Measurements from ENCODE around the gene TNIP2. TPM values are rescaled to one million over a fixed set of nuclear protein-coding genes. Genes with fewer than 3 reads are reported as not detected.

The TNIP2 gene
- total and polyA plus RNA-seq, 2 of the 8 experiments (the other 6 are each of a cell fraction or from before 2014, with no cell fraction given) = 23.7 to 37.7 TPM

- no peak for TF ChIP-seq CHD7 (IDR thresholded peaks at IDR 0.05; ENCODE audit: insufficient replicate concordance, low read length)
- TF ChIP-seq EZH2 (IDR thresholded peaks at IDR 0.05; ENCODE audit: low read depth, low read length, severe bottlenecking) = no peak
- no peak for TF ChIP-seq SP1 (IDR thresholded peaks at IDR 0.05; ENCODE audit: low read depth, low read length)
These were observed 1.0 kb downstream of the TNIP2 start (continued) for GRCh38 chr4:2754848-2755819.
